ENCODE measurements around the gene HEATR5A.
A peak's percentile ranks its signal among the peaks of the same experiment; 100 is the strongest.
"Not testable (repeated sequence)": the region's sequence is repeated elsewhere in the genome, so short reads cannot be mapped to it uniquely, and the experiment has no call there.

The HEATR5A gene

GRCh38 chr14:31420319-31421111, at the start of gene HEATR5A:
Gene HEATR5A, minus strand, starts transcription at chr14:31420550. Its CDS starts 17,575 bp downstream, at chr14:31402975.
- DNase-seq: peak; percentile 40 to 94 (median 86)

GRCh38 chr14:31466554-31466953, 46.2 kb upstream of the HEATR5A start:
- no peak for DNase-seq

GRCh38 chr14:31465111-31465510, 44.8 kb upstream of the HEATR5A start:
- no peak for DNase-seq

GRCh38 chr14:31462450-31462849, 42.1 kb upstream of the HEATR5A start:
- DNase-seq: not testable (repeated sequence)

GRCh38 chr14:31461545-31461944, 41.2 kb upstream of the HEATR5A start:
- DNase-seq: no peak

- DNase-seq: peak in 1 of 14 donors; percentile 28
Observed at GRCh38 chr14:31457665-31458659, 37.6 kb upstream of the HEATR5A start.

- DNase-seq: peak; percentile 57 to 96 (median 92)
Observed at GRCh38 chr14:31456841-31457664, 36.7 kb upstream of the HEATR5A start, which contains the start of gene DTD2. Gene DTD2, minus strand, starts transcription at chr14:31457506. Its CDS starts 113 bp downstream, at chr14:31457393.

- peak in 1 of 14 donors; percentile 8 for DNase-seq
Observed at GRCh38 chr14:31449971-31450610, 29.7 kb upstream of the HEATR5A start.

- DNase-seq: no peak
Observed at GRCh38 chr14:31449136-31449535, 28.8 kb upstream of the HEATR5A start.

- no peak for DNase-seq
Observed at GRCh38 chr14:31445703-31446102, 25.4 kb upstream of the HEATR5A start.

GRCh38 chr14:31442284-31442683, 21.9 kb upstream of the HEATR5A start:
- DNase-seq: no peak

- no peak for DNase-seq
Observed at GRCh38 chr14:31441273-31442111, 21.1 kb upstream of the HEATR5A start.

GRCh38 chr14:31440280-31440679, 19.9 kb upstream of the HEATR5A start:
- no peak for DNase-seq

GRCh38 chr14:31439561-31439960, 19.2 kb upstream of the HEATR5A start:
- DNase-seq: peak in 1 of 14 donors; percentile 6

GRCh38 chr14:31437045-31437691, 16.8 kb upstream of the HEATR5A start:
- not testable (repeated sequence) for DNase-seq

GRCh38 chr14:31435276-31435675, 14.9 kb upstream of the HEATR5A start:
- DNase-seq: peak in 1 of 14 donors; percentile 57

- DNase-seq: no peak
Observed at GRCh38 chr14:31430634-31431264, 10.4 kb upstream of the HEATR5A start.

GRCh38 chr14:31429791-31430190, 9.4 kb upstream of the HEATR5A start:
- DNase-seq: no peak

GRCh38 chr14:31428011-31428410, 7.7 kb upstream of the HEATR5A start:
- DNase-seq: no peak
